CD4-positive, alpha-beta T cell treated with Interleukin-6 for 4 hours (primary cell): ENCODE measurements around the gene MPP3.
"Not testable (repeated sequence)": the region's sequence is repeated elsewhere in the genome, so short reads cannot be mapped to it uniquely, and the experiment has no call there.

Experiments used
- DNase-seq: peaks from one replicate; pipeline ENCODE4 v3.0.0-alpha.2; 2020; ENCODE audit warnings: mixed read lengths

The MPP3 gene, protein sequence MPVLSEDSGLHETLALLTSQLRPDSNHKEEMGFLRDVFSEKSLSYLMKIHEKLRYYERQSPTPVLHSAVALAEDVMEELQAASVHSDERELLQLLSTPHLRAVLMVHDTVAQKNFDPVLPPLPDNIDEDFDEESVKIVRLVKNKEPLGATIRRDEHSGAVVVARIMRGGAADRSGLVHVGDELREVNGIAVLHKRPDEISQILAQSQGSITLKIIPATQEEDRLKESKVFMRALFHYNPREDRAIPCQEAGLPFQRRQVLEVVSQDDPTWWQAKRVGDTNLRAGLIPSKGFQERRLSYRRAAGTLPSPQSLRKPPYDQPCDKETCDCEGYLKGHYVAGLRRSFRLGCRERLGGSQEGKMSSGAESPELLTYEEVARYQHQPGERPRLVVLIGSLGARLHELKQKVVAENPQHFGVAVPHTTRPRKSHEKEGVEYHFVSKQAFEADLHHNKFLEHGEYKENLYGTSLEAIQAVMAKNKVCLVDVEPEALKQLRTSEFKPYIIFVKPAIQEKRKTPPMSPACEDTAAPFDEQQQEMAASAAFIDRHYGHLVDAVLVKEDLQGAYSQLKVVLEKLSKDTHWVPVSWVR

DNA sequence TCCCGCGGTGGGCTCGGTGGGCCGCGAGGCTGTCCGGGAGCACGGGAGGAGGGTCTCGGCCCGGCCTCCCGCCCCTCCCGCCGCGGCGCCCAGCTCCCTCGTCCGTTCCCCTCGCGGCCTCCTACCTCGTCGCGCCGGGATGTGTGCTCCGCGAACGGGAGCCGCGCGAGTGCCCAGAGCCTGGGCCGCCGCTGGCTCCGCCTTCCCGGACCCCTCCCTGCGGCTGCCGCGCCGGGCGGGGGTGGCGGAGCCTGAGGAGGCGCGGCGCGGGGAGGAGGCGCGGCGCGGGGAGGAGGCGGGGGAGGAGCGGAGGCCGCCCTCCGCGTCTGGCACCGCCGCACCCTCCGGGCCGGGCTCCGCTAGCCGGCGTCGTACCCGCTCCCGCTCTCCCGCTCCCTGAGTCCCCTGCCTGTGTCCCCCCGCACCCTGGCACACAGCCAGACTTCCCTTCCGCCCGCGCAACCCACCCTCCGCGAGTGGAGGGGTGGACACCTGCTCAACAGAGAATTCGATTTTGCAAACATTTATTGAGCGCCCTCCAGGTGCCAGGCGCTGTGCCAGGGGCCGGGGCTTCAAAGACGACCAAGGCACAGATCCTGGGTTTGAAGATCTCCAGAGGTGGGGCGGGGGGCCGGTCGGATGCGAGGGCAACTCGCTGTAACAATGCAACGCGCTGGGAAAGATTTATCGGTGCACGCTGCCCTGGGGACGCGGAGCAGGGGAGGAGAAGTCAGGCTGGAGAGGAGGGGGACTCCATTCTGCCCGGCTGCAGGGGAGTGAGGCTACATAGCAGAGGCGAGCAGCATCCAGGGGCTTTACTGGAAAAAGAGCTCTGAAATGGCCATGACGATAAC is at the start of gene MPP3:
MPP3 (minus strand) TSS at position 171 of the 854 bp plus-strand sequence. CDS start 1,240 bp downstream, outside the sequence.
- peak; percentile 76 for DNase-seq

DNA sequence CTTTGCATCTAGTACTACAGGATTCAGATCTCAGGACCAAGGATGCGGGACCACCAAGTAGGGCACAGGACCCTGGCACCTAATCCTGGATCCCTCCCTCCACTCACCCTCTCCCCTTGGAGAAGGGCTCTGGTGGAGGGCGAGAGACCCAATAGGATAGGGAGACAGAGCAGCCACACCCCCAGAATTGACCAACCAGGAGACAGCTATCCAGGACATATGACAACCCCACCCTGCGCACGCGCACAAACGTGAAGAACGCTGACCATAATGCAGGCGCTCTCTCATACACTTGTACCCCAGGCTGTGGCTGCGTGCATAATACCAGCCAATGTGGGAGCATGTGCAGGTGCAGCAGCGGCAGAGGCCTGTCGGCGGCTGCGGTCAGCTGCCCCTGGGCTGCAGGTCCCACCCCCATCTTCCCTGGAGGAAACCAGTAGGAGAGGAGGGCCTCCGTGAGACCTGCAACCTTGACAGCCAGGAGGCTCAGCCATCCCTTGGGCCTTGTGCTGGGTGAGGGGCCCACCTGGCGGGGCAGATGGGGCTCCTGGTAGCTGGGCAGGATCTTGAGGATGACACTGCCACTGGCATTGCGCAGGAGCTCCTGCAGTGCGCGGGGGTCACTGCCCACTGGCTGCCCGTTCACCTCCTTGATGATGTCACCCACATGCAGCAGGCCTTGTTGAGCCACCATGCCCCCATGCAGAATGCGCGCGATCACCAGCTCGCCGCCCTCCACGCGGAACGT is 49.0 kb upstream of the MPP3 start:
- DNase-seq: no peak

DNA sequence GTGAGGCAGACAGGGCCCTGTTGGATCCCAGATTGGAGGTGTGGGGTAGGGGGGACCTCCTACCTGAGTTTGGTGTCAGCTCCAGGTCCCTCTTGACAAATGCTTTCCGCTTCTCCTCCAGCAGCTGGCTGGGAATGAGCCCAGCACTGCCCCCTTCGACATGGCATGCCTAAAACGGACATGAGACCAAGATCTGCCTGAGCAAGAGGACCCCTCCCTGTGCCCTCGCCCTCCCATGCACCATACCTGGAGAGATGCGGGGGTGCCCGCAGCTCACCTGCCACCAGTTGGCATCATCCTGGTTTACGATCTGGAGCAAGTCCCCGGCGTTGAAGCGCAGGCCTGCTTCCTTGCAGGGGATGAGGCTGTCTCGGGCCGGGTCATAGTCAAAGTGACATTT is 48.2 kb upstream of the MPP3 start:
- no peak for DNase-seq

DNA sequence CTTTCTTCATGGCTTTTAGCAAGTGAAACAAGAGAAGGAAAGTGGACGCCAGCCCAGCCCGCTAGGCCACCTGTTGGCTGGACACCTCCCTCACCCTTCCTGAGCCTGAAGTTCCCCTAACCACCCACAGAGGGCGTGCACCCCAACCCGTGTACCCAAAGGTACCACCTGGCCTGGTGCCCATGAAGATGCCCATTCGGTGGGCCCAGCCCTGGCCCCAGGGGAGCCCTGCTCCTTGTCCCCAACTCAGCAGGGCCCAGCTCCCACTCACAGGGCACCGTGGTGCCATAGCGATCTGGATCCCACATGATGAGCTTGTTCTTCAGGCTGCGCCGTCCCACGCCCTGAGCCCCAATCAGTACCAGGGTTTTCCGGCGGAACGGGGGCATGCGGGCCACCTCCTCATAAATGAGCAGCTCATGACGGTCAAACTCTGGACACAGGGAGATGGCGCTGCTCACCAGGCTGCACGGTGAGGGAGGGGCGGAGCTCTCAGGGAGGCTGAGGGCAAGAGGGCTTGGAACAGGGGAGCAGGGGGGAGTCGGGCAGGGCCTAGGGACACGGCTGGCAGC is 47.6 kb upstream of the MPP3 start:
- DNase-seq: peak; percentile 48

DNA sequence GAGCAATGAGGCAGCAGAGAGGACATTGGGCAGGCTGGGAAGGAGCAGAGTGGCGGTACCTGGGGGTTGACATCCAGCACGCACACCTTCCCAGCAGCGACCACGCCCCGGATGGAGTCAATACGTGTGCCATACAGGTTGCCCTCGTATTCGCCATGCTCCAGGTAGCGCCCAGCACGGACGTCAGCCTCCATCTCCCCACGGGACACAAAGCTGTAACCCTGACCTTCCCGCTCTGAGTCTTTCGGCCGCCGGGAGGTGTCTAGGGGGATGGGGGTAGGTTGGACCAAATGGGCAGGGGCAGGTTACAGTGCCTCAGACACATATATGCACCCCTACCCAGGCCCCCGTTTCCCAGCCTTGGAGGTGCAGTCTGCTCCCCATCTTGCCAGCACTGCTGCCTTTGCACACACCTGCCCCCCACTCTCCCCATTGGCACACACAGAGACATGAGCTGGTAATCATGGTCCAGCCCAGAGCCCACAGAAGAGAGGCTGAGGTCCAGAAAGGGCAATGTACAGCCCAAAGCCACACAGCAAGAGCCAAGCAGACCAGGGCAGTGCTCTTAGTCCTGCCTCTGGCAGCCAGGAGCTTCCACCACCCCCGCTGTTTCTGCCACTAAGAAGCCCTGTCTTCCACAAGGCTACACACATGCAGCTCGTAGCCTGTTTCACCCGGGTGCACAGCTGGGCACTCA is 46.9 kb upstream of the MPP3 start:
- no peak for DNase-seq

DNA sequence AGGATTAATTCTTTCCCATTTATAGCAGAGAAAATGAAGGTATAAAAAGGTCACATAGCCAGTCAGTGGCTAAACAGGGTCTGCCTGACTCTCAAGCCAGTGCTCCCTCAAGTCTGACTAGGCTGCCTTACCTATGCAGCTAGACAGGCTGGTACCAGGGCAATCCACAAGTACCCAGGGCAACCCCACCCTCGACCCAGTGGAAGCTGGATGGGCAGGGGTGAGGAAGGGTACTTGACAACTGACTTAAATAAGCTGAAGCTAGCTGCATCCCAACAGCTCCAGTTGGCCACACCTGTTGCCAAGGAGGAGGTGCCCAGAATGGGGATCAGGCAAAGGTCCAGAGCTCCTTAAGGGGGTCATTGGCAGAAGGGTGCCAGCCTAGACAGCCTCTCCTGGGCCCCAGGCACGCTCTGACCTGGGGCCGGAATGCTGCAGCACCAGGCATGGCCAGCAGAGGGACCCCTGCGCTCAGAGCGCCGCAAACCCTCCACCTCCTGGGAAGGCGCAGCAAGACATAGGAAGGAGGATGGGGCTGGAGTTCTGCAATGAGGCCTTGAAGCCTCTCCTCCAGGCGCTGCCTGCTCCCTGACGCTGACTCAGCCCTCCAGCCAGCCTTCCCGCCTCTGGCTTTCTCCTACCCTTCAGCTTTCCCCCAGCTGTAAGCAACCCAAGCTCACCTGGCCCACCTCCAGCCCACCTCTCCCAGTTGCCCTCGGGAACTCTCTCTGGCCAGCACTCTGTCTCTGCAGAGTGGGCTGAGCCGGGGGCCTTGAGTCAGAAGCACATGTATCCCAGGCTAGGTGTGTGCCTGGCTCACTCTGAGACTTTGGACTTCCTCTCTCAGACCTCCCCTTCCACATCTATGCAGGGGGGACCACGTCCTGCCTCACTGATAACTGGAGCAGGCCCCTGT is 45.6 kb upstream of the MPP3 start:
- DNase-seq: peak; percentile 71

DNA sequence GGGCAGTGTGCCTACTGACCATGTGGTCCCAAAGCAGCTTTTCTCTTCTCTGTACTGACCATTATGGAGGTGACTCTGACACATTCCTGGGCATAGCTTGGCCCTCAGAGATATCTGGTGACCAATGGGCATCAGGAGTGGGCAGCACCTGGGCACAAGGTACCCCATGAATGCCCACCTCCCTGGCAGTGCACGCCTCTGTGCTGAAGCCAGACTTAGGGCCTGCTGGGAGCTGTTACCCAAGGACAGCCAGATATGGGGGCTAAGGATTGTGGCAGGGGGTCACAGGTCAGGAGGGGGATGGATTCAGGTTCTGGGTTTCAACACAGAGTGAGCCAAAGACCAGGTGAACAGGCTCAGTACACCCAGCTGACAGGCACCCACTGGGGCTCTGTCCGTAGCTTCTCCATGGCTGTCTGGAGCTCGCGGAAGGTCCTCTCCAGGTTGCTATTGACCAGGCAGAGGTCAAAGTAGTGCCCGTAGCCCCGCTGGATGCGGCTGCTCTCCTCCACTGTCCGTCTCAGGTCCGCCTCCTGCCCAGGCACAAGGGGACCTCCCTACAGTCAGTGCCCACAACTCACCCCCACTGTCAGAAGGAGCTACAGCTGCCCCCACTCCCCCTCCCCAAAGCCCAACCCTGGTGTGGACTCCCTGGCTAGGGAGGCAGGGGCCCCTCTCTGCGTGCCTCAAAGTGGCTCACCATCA is 44.7 kb upstream of the MPP3 start:
- no peak for DNase-seq

DNA sequence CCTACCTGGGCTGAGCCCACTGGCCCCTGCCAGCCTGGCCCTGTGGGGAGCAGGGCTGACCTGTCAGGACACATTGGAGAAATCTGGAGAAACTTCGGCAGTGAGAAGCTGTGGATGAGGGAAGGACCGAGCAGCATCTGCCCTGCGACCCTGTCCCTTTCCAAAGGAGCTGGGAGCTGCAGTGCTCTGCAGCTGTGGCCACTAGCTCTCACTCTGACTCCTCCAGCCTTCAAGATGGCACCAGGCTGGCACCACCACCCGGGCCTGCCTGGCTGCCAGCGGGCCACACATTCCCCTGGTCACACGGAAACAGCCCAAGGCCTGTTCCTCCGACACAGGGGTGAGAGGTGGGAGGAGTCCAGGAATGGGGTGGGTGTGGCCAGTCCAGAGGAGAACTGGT is 44.1 kb upstream of the MPP3 start:
- no peak for DNase-seq

DNA sequence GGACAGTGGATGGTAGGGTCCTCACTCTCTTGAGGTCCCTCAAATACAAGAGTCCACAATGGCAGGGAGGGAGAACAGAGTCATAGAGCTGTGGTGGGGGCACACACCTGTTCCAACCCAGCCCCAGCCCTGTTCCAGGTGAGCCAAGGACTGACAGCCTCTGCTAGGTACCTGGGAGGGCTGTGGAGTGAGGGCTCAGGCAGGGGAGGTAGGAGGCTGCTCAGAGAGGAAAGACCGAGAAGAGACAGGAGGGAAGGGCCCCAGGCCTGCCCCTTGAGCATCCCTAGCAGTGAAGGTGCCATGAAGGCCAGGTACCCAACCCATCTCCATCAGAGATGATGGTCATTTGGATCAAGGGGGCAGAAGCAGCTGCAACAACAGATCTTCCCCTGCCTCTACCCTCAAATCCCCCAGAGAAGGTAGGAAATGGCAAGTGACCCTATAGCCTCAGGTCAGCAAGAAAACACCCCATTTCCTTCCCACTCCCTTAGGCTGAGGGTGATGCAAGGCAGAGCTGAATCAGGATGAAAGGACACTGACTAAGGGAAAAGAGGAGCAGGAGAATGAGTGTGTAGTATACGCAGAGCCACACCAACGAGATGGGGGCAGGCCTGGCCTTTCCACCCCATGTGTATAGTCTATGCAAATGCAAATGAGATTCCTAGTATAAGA is 42.7 kb upstream of the MPP3 start:
- no peak for DNase-seq

DNA sequence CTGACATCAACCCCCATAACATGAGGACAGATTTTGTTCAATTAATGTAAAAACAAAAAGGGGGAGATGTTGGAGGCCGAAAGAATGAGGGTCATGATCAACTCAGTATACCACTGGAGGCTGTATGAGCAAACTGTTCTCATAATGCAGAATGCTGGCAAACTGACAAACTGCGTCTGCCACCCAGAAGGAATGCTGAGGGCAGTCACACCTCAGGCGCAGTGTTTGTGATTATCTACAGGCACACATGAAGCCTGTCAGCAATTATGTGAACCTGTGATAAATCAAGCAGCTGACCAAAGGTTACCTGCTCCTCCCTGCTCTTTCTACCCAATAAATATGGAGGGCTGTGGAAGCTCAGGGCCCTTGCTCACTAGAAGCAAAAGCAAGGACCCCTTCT is 41.3 kb upstream of the MPP3 start:
- no peak for DNase-seq

DNA sequence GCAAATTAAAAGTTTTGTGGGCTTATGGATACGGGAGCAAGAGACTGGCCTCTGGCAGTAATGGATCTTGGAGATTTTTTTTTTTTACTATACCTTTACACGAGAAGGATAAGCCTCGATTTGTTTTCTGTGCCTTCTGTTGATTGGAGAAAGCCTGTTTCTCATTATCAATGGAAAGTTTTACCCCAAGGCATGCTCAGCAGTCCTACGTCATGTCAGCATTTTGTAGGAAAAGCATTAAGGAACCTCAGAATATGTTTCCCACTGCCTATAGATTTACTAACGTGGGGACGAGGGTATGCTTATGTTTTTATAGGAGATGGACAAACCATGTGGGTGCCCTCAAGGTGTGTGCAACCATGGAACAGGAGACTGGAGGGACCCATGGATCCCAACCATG is 40.9 kb upstream of the MPP3 start:
- no peak for DNase-seq

DNA sequence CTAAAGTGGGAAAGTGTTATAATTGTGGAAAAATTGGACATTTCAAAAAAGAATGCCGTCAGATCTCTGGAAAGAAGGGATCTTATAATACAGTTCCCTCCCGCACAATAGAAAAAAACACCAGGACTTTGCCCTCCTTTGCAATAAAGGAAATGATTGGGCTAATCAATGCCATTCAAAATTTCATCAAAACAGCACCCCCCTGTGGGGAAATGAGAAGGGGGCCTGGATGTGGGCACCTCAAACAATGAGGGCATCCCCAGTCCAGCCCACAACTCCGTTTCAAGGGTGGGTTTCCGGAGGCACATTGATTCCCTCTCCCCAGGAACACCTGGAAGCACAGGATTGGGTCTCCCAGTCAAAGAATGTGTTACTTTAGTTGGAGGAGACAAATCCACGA is 40.1 kb upstream of the MPP3 start:
- DNase-seq: no peak

DNA sequence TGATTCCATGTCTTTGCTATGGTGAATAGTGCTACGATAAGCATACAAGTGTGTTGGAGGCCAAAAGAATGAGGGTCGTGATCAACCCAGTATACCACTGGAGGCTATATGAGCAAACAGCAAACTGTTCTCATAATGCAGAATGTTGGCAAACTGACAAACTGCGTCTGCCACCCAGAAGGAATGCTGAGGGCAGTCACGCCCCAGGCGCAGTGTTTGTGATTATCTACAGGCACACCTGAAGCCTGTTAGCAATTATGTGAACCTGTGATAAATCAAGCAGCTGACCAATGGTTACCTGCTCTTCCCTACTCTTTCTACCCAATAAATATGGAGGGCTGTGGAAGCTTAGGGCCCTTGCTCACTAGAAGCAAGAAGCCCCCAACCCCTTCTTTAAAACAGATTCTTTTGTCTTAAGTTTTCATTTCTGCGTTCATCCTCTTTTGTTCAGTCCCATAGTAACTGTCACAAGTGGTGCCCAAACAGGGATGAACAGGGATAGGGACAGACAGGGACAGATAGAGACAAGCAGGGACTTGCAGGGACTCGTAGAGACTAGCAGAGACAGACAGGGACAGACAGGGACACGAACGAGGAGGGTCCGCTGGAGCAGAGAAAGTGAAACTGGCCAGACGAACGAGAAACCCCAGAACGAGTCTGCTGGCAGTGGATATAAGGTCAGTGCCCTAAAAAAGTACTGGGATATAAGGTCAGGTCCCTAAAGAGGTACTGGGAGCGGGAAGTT is 39.2 kb upstream of the MPP3 start:
- no peak for DNase-seq

DNA sequence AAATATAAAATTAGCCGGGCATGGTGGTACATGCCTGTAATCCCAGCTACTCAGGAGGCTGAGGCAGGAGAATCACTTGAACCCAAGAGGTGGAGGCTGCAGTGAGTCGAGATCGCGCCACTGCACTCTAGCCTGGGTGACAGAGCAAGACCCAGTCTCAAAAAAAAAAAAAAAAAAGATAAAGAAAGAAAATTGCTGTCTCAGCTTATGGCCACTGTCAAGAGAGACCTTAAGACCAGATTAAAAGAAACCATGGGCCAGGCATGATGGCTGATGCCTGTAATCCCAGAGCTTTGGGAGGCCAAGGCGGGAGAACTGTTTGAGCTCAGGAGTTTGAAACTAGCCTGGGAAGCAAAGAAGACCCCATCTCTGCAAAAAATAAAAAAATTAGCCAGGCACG is 36.1 kb upstream of the MPP3 start:
- not testable (repeated sequence) for DNase-seq

DNA sequence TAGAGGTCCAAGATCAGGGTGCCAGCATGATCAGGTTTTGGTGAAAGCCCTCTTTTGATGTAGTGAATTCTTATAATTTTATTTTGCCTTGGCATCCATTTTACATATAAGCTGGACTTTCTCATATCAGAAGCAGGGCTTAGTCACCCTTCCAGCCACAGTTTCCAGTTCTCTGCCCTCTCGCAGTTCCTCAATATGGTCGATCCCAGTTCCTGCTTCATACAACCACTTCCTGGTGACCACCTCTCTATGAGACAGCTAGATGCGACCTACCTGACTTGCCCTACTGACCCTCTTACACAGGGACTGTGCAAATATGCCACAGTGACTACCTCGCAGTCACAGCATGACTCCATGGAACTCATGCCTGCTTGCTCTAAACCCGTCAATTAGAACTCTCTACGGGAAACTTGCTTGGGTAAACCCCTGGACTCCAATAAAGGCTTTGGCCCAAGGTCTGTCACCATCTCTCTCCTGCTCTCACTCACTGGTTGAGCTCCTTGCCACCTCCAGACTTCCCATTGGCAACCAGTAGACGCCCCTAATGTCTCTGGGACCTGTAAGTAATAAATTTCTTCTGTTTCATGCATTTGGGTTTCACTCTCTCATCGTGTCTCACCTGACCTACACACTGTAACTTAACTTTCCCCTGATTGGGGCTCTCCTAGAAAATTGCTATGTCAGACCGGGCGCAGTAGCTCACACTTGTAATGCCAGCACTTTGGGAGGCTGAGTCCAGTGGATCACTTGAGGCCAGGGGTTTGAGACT is 35.5 kb upstream of the MPP3 start:
- no peak for DNase-seq

DNA sequence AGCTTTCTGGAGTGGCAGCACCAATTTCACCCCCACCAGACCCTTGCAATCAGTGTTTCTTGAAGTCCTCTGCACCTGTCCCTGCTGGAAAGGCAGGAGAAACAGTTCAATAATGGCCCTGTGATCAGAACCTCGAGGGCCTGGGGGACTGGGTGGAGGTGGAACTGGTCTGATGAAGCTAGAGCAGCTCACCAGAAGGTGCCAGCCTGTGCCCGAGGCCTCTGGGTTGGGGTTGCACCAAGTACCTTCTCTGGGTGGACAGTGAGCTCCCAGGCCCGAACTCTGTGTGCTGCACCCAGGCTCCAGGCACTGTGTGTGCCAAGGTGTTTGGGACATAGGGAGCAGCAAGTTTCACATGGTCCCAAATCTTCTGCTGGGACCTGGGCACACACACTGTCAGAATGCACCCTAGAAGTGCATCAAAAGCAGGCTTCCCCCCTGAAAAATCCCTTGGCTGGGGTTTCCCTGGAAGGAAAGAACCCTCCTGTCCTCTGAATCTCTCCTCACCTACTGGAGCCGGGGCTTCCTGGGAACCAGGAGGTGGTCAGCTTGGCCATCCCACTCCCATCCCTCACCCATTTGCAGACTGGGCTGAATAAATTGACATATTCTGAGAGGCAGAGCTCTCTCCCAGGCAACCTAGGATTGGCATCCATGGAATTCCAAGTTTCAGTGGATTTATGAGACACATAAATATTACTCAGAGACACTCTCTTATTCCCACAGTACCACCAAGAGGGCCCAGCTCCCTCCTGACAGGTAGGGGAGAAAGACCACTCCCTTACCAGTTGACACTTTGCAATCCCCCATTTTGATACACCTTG is 31.4 kb upstream of the MPP3 start:
- no peak for DNase-seq

DNA sequence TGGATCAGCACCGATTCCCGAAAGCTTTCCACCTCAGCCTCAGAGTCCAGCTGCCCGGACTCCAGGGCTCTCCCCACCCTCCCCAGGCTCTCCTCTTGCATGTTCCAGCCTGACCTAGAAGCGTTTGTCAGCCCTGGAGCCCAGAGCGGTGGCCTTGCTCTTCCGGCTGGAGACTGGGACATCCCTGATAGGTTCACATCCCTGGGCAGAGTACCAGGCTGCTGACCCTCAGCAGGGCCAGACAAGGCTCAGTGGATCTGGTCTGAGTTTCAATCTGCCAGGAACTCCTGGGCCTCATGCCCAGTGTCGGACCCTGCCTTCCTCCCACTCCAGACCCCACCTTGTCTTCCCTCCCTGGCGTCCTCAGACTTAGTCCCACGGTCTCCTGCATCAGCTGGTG is 29.0 kb upstream of the MPP3 start:
- no peak for DNase-seq
